Measurements from ENCODE around the gene ALDH1A2.
"Not testable (repeated sequence)": the region's sequence is repeated elsewhere in the genome, so short reads cannot be mapped to it uniquely, and the experiment has no call there.

Gene ALDH1A2

DNA sequence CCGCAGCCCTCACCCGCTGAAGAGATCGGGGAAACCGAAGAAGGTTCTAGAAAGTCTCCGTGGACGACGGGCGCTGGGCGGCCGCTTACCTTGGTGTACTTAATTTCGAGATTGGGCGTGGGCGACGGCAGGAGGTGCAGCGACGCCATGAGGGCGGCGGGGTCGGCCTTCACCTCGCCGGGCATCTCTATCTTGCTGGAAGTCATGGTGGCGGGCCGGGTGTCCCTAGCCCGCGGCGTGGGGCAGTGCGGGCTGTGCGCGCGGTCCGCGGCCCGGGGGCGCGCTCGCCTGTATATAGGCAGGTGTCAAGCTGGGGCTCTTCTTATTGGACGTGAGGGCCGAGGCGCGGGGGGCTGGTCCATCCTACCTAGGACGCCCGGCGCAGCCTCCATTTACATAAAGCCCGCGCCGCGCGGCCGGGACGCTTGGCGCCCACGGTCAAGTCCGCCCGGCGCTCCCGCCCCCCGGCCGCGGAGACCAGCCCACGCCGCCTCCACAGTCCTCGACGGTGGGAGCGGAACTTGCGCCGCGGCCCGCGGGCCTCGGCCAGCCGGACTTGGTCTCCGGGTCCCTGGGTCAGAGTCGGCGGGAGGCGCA is at the start of gene ALDH1A2:
Gene ALDH1A2 (minus strand): TSS at position 267 of the 597 bp plus-strand sequence. CDS start 61 bp downstream, at position 206.
- DNase-seq: peak; percentile 19

DNA sequence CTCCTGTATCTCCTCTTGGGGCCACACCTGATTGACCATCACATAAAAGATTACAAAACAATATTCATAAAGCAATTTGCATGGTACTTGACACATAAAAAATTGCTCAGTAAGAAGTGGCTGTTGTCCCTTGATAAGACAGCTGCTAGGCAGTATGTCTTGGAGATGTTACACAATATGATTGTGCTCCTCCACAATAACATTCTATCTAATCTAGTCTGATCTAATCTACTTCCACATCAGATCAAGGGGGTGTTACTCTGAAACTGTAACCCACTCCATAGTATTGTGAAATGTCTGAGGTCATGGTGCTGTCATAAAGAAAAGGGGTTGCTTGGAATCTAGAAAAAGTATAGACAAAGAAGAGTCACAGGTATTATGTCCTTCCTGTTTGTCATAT is 49.3 kb upstream of the ALDH1A2 start:
- no peak for DNase-seq

DNA sequence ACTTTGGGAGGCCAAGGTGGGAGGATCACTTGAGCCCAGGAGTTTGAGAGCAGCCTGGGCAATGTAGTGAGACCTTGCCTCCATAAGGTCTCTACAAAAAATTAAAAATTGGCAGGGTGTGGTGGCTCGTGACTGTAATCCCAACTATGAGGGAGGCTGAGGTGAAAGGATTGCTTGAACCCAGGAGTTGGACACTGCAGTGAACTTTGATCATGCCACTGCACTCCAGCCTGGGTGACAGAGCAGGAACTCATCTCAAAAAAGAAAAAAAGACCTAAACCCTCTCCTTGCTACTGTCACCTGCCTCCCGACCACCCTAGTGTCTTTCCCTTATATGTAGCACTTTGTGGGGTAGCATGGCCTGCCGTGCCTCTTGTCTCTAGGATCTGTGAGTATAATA is 48.9 kb upstream of the ALDH1A2 start:
- no peak for DNase-seq

DNA sequence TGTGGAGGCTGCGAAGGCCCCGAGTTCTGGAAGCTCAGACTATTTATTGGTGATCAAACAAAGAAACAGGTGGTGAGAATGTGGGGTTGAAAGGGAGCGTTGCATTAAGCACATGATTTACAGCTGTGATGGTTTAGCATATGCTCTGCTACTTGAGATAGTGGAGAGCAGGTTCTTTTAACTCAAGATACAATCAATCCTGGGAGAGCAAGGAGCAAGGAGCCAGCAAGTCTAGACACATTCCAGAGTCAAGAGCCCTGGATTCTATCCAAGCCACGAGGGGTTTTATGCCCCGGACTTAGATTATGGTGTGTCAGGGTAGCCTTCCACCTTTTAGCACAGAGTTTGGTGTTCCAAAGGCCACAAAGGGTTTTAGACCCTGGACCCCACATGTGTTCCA is 47.8 kb upstream of the ALDH1A2 start:
- DNase-seq: not testable (repeated sequence)

DNA sequence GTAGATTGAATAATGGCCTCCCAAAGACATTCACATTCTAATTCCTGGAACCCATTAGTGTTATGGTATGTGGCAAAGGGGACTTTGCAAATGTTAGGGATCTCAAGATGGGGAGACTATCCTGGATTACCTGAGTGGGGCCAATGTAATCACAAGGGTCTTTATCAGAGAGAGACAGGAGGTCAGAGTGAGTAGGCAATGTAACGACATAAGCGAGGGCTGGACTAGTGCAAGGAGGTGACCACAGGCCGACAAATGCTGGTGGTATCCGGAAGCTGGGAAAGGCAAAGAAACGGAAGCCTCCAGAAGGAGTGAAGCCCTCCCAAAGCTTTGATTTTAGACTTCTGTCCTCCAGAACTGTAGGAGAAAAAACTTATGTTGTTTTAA is 46.2 kb upstream of the ALDH1A2 start:
- no peak for DNase-seq

DNA sequence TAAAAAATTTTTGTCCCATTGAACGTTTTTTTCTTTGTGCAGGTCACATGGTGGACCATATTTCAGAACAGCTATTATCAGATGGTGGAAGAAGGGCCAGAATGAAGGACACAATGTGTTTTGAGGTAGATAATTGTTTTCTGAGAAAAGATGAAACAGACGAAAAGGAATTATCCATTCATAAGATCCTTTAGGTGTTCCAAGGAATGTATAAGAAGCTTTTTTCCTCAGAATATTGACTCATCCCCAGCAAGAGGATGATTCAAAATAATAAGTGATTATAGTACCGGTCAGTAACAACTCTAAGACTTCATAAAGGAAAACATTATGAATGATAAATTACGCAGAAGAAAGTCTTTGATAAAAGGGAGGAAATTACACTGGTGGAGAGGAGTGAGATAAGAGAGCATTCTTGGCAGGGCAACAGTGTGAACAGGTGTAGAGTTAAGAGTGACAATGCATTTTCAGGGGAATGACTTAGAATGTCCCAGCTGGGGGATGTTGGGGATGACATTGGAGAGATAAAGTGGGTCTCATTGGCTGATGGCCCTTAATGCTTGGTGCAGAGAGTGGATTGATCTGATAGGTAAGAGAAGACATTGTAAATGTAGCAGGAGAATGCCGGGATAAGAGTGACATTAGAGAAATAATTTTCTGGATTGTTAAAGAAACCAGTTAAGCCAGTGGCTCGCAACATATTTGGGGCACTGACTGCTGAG is 45.6 kb upstream of the ALDH1A2 start:
- DNase-seq: no peak

DNA sequence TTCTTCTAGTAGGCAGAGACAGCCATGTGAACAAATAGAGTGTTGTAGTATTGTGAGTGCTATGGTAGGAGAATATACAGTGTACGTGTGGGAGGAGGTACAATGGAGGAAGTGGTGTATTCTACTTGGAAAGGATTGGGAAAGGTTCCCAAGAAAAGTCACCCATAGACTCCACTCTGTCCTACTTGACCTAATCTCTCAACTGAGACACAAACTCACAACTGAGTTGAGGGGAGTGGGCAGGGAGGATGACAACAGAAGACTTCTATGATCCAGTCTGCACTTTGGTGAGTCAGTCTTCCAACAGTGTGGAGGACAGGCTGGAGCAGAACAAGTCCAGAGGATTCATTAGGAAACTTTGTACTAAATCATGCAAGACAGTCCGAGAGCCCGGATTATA is 43.9 kb upstream of the ALDH1A2 start:
- no peak for DNase-seq

DNA sequence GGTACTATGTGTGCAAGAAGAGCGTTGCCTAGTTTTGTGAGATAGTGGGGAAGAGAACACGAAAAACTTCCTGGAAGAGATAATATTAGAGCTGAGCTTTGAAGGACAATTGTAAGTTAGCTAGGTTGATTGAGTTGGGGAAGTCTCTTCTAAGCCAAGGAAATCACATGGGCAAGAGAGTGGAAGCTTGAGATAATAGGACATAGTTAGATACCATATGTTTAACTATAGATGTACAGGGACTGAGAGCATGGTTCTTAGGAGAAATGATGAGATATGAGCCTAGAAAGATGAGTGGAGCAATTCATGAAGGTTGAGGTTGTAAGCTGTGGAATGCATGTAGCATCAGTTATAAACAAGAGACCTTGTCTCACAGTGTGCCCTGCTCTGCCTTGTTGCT is 42.6 kb upstream of the ALDH1A2 start:
- DNase-seq: no peak

DNA sequence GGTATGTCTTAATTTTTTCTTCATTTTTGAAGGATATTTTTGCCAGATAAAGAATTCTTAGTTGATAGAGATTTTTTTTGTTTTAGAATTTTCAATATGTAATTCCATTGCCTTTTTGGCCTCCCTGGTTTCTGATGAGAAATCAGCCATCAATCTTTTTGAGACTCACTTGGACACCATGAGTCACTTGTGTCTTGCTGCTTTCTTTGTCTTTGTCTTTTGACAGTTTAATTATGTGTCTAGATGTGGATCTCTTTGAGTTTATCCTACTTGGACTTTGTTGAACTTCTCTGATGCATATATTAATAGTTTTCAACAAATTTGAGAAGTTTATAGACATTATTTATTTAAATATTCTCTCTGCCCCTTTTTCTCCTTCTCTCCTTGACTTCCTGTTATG is 38.0 kb upstream of the ALDH1A2 start:
- no peak for DNase-seq

DNA sequence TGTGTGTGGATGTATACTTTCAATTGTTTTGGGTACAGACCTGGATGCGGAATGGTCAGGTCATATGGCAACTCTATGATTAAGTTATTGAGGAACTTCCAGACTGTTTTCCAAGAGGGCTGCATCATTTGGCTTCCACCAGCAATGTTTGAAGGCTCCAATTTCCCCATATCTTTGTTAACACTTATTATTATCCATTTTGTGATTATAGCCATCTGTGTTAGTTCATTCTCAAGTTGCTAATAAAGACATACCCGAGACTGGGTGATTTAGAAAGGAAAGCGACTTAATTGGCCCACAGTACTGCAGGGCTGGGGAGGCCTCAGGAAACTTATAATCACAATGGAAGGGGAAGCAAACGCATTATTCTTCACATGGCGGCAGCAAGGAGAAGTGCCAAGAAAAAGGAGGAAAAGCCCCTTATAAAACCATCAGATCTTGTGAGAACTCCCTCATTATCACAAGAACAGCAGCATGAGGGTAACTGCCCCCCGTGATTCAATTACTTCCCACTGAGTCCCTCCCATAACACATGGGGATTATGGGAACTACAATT is 31.1 kb upstream of the ALDH1A2 start:
- no peak for DNase-seq

DNA sequence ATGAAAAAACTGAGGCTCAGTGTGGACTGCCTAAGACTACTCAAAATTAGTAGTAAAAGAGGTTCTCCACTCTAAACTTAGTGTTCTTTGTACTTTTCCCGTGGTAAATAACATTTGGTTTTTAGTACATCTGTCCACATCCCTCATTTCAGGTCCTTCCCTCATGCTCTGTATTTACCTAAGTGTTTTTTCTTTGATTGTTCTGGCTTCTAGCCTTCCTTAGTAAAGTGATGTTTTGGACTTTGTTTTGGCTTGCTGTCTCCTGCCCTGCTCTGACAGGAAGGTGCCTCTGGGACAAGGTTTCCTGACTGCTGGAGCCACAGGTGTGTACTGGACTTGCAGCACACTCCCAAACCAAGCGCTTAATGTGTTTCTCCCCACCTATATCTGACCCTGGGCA is 29.9 kb upstream of the ALDH1A2 start:
- no peak for DNase-seq

DNA sequence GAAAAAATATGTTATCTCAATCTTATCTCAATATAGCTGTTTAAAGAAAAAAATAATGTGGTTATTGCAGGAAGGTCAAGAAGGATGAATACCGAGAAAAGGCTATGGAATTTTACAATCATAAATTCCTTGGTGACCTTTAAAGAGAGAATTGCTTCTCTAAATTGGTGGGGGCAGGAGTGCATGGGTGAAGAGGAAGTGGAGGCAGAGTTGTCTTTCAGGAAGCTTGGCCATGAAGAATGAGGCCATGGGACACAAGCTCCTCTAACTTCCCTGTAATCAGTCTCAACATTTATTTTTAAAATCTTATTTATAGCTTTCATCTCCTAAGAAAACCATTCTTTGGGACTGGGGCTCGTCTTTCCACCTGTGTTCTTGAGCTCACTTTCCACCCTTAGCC is 22.4 kb upstream of the ALDH1A2 start:
- no peak for DNase-seq

DNA sequence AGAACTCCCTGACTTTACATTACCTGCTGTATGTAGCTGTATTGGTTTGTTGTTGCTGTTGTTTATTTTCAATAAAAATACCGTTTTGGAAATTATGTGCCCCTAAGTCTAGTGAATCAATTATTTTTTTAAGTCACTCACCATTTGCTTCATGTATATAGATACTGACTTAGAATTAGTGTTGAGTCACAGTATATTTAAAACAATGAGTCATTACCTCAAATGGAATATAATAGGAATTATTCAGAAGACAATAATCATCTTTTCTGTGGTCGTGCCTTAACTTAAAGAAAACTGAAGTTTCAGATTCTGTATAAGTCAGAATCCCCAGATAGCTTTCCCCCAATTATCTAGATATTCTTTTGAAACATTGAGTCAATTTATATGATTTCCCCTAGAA is 21.0 kb upstream of the ALDH1A2 start:
- no peak for DNase-seq

DNA sequence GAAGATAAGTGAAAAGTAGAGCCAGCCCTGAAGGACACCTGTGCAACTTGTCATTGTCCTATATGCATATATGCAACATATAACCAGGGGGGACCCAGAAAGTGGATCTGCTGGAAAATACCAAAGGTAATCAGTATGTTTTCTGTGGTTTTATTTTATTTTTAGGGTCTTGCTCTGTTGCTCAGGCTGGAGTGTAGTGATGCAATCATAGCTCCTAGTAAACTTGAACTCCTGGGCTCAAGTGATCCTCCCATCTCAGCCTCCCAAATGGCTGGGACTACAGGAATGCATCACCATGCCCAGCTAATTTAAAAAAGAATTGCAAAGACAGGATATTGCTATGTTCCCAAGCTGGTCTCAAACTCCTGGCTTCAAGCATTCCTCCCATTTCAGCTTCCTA is 18.0 kb upstream of the ALDH1A2 start:
- no peak for DNase-seq

DNA sequence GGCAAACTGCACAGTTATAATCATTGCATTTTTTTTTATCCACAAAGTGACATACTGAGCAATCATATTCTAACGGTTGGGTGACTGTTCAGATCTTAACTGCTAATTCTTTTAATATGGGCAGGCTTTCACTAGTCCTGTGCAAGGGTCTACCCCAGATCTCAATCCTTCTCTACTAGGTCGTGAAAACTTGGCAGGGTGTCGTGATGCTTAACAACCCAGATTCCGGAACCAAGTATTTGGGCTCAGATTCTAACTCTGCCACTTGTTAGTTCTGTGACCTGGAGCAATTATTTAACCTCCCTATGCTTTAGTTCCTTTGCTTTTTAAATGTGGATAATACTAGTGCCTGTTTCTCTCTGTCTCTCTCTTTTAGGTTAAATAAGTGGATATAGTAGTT is 16.4 kb upstream of the ALDH1A2 start:
- no peak for DNase-seq

DNA sequence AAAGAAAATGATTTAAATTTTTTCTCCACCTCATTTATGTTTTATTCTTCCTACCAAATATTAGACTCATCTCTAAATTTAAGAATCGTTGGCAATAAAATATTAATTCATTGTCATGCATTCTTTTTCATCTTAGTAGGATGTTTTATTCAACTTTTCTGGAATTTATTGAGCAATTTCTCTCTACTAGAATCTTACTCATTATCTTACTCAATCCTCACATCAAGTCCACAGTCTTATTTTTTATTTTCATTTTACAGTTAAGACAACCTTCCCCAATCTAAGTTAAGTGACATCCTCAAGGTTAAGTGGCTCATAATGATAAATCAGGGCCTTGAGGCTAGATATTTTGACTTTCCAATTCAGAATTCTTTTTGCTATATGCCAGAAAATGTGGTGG is 15.9 kb upstream of the ALDH1A2 start:
- no peak for DNase-seq

DNA sequence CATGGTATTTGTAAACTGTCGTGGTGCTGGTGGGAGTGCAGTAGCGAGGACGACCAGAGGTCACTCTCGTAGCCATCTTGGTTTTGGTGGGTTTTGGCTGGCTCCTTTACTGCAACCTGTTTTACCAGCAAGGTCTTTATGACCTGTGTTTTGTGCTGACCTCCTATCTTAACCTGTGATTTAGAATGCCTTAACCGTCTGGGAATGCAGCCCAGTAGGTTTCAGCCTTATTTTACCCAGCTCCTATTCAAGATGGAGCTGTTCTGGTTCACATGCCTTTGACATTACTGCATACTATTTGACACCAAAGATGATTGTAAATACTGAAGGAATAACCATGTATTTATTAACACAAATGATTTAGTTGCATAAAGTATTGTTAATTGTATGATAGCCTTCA is 15.4 kb upstream of the ALDH1A2 start:
- DNase-seq: not testable (repeated sequence)

DNA sequence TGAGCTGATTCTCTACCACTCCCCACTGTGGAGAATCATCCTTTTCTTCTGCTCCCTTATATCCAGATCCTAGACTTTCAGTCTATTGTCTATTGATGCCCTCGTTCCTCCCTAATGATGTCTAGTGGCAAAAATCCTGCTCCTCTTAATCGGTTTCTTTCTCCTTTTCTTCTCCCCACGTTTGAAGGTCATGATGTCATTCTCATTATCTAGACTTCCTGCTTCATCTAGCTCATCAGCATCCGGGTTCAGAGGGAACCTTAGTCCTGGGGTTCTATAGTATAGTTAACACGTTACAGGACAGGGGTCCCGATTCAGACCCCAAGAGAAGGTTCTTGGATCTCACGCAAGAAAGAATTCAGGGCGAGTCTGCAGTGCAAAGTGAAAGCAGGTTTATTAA is 14.9 kb upstream of the ALDH1A2 start:
- no peak for DNase-seq

DNA sequence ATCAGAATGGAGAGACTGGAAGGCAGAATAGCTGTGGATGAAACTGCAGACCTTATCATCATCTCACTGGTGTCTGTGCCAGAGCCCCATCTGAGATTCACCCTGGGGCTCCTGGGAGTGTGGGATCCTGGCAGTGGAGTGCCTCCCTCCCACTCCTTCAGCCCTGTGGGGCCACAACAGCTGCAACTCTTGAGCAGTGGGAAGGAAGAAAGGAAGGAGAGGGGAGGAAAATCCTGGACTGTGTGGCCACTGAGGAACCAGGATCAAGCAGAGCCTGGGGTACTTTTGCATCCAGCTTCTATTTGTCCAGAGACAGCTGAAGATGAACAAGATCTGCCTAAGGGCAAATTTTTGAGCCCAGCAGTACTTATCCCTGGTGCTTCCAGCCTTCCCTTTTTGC is 13.1 kb upstream of the ALDH1A2 start:
- DNase-seq: no peak

DNA sequence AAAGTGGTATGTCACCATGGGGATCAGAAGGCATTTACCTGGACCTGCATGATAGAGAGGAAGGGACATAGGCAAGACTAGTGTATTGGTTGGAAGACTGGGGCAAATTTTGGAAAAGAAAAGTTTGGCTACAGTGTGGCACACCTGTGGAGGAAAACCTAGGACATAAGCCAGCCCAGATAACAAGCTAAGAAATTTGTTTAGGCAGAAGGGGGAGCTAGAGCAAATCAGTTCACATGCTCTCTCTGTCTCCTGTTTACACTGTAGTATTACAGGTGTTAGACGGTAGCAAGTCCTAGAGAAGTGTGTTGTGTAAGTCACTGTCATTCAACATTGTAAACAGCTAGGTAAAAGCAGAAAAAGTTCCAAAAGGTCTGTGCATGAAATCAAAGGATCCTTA is 11.9 kb upstream of the ALDH1A2 start:
- no peak for DNase-seq

DNA sequence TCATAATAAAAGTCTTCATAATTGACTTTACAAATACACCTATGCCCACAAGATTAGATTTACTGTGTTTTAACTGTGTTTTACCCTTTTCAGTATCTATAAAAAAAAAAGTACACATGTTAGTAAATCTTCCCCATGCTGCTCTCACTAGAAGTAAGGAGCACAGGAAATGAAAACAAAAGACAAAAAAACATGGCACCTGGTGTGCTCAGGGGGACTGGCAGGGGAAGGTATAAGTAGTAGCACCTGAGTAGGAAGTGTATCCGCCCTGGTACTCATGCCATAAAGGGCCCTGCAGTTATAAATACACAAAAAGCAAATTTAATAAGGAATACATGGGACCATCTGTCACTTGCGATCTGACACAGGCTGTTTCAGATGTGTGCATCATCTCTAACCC is 8.9 kb upstream of the ALDH1A2 start:
- no peak for DNase-seq

DNA sequence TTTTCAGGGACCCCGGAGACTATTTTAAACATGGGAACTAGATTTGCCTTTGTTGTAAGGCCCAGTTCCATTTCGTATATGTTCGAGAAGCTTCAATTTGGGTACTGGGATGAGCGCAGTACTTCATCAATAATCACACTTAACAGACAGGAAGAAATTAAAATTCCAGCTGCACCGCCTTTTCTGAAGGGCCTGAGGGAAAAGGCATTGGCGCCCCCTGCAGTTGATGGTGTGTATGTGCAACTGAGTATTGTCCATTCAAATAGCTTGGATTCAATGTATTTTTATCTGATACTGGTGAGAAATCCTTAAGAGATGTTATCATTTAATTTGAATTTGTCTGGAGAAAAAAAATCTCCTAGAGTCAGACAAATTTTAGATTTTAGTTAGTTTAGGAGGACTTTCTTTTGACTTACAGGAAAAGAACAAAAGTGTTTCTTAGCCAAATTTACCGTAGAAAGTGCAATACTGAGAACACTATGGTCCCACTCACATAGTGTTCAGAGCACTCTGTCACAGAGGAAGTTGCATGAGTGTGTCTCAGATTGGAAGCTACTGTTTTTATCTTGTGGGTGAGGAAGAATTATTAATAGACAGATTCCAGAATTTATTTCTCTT is 5.4 kb upstream of the ALDH1A2 start:
- no peak for DNase-seq

DNA sequence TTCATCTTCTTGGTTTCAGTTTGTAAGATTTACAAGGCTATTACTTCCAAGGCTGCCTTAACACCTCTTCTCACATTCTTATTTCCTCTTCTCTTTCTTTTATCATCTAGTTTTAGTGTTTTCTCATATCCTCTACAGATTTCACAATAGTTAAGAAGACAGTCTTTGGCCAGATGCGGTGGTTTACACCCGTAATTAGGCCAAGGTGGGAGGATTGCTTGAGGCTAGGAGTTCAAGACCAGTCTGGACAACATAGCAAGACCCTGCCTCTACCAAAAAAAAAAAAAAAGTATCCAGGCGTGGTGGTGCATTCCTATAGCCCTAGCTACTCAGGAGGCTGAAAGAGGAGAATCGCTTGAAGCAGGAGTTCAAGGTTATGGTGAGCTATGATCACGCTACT is 3.5 kb upstream of the ALDH1A2 start:
- no peak for DNase-seq
